GM19468 (cell line): ENCODE results near the gene COL9A3.

Experiments used
- ATAC-seq: cut with Tn5 transposase; IDR thresholded peaks from one replicate; pipeline ENCODE4 v1.9.1; 2021; ENCODE audit warnings: mild to moderate bottlenecking, moderate library complexity, moderate number of reproducible peaks; ENCODE audit not compliant: unreplicated experiment; ENCODE audit errors: extremely low read depth

COL9A3 gene

DNA sequence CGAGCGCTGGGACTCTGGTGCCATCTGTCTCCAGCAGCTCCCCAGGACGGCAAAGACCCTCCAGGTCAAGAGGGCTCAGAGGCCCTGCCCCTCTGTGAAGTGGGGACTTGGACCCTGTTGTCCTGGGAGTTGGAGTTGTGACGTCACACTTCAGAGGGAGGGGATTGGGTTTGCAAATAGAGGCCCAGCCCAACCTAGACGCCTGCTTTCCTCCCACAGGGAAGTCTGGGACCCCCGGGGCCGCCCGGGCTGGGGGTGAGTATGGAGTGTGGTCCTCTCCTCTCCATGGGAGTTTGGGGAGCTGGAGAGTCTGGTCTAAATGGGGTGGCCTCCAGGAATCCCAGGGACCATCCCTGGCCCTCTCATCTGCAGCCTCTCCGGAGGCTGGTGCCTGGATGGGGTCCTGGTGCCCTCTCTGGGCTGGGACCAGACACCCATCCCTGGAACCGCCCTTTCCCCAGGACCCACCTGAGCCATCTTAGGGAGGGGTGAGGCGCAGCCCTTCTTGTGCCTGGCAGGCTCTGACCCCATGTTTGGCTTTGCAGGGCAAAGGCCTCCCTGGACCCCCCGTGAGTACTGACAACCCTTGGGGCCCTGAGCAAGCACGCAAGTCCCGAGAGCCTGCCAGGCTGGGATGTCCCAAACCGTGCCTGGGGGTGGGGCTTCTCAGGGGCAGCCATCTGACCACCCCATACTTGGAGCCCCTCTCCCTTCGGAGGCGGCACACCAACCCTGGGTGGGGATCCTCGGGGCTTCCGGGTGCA lies 4.3 kb downstream of the COL9A3 start:
- no peak for ATAC-seq

DNA sequence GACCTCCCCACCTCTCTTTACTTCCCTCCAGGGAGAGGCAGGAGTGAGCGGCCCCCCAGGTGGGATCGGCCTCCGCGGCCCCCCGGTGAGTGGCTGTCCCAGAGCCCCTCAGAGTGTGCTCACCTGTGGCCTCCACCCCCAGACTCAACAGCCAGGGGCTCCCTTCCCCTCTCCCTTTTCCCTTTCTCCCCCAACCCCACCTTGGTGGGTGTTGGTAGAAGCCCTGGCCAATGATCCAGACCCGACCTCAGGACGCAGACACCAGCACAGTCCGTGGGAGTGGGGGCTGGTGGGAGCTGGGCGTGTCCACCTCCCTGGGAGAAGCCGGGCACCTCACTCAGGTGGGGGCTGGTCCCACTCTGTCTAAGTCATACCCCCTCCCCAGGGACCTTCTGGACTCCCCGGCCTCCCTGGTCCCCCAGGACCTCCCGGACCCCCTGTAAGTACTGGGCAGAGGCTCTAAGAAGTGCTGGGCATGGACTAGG lies 4.9 kb downstream of the COL9A3 start:
- ATAC-seq = no peak

DNA sequence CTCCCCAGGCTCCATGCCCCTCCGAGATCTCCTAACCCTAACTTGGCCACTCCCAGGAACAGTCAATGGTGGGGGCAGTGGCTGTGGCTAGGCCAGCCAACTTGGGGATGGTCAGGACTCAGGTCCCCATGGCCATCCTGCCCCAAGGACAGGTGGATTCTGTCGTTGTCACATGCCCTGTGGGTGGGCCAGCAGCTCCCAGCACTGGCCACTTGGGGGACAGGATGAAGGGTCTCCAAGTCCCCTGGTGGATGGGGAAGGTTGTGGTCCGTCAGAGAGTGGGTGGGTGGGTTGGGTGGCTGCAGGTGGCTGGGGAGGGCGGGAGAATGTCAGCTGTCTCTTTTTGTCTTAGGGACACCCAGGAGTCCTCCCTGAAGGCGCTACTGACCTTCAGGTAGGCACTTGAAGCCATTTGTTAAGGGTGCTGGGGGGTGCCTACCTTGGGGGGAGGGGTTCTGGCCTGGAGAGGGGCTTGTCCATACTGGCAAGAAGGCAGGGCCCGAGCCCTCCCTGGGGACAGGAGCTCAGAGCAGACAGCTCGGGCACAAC lies 5.5 kb downstream of the COL9A3 start:
- ATAC-seq = no peak

GRCh38 chr20:62822788-62823651 lies 6.2 kb downstream of the COL9A3 start:
- ATAC-seq = no peak

GRCh38 chr20:62823688-62824475 lies 7.0 kb downstream of the COL9A3 start:
- ATAC-seq = no peak

DNA sequence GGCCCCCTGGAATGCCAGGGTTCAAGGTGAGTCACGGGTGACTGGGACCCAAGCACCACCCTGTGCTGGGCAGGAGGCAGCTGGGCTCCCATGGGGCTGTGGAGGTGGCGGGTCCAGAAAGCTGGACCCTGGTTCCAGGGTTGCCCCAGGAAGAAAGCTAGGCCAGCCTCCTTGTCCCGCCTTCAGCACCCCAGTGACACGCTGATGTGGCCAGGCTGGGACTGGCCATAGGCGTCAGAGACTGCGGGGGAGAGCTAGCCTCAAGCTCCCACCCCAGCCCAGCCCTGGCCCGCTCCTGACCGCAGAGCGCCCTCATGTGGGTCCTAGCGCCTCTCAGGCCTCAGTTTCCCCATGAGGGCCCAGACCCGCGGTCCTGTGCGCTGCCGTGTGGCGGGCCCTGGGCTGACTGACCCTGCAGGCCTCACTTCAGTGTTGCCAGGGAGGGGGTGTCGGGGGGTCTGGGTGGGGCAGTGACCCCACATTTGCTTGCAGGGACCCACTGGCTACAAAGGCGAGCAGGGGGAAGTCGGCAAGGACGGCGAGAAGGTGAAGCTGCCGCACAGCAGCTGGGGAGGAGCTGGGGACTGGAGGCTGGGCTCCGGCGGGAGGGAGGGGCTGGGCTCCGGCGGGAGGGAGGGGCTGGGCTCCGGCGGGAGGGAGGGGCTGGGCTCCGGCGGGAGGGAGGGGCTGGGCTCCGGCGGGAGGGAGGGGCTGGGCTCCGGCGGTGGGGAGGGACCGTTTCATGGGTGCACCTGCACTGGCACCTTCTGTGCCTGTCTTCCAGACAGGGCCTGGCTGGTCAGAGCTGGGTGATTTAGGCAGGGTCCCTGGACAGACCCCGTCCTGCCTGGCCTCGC lies 7.9 kb downstream of the COL9A3 start:
- ATAC-seq = no peak

DNA sequence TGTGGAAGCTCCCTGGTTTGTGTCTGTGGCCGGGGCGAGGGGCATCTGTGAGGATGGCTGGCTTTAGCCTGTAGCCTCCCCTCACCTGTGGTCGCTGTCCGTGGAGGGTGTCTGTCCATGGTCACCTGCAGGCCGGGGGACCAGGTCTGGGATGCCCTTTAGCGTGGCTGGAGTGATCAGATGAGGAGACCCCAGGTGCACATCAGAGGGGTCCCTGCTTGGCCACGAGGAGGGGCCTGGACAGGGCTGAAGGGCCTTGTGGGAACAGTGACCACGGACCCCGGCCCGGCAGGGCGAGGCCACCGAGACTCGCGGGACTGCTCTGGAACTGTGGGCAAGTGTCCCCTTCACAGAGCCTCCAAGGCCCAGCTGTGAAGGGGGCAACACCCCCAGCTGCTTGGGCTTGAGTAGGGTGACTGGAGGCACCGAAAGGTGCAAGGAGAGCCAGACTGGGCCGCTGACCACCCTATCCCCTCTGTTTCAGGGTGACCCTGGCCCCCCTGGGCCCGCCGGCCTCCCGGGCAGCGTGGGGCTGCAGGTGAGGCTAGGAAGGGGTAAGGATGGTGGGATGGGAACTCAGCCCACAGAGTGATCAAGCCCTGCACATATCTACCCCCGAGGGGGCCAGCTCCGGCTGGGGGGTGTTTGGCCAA lies 8.6 kb downstream of the COL9A3 start:
- ATAC-seq = no peak

DNA sequence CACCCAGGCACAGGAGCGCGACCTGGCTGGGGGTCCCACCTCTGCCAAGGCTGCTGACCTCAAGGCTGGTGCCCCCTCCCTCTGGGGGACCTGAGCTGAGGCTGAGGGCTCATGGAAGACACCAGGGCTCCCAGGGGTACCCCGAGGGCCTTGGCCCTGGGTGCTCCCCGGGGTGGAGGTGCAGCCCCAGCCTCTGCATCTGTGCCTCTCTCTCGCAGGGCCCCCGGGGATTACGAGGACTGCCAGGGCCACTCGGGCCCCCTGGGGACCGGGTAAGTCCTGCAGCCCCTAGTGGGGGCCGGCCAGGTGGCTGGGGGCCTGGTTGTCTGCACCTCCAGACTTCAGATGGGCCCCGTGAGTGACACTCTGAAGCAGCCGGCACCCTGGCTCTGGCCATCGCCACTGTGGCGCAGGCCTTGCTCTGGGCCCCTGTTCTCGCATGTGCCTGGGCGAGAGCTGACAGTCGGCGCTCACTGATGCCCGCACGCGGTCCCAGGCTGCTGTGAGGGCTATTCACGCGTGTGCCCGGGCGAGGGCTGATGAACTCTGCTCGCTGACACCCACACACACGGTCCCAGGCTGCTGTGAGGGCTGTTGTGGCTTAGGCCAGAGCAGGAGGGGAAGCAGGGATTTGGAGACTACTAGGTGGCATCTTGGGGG lies 9.3 kb downstream of the COL9A3 start:
- no peak for ATAC-seq

DNA sequence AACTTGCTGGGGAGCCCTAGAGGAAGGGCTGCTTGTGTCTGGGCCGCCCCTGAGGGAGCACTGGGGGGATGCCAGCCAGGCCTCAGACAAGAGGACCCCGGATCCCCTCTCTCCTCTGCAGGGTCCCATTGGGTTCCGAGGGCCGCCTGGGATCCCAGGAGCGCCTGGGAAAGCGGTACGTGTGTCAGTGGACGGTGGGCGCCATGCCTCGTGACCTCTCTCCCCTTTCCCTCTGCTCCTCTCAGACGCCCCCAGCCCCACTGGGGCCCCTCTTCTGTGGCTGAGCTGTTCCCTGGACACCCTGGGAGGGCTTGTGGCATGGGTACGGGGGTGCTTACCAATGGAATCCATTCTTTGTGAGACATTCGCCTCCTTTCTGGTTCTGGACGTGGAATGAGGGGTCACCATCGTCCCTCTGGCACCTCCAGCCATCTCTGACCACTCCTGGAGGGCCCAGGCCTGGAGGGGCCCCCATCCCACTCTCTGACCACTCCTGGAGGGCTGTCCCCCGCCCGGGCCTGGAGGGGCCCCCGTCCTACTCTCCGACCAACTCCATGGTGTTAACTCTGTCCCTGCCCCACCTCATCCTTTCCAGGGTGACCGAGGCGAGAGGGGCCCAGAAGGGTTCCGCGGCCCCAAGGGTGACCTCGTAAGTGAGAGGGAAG lies 9.9 kb downstream of the COL9A3 start:
- ATAC-seq = no peak

- ATAC-seq = no peak
These were observed 10.6 kb downstream of the COL9A3 start for GRCh38 chr20:62827311-62828038.

- no peak for ATAC-seq
These were observed 11.2 kb downstream of the COL9A3 start for GRCh38 chr20:62828051-62828450.

- no peak for ATAC-seq
These were observed 11.8 kb downstream of the COL9A3 start for GRCh38 chr20:62828511-62829230.

GRCh38 chr20:62829231-62830230 lies 12.7 kb downstream of the COL9A3 start:
- no peak for ATAC-seq

- no peak for ATAC-seq
These were observed 13.4 kb downstream of the COL9A3 start for GRCh38 chr20:62830251-62830650.

- ATAC-seq = no peak
These were observed 14.0 kb downstream of the COL9A3 start for GRCh38 chr20:62830821-62831220.
